Liver (tissue), 9 donors: ENCODE results near the gene SEMA3B. TPM values are rescaled to one million over a fixed set of nuclear protein-coding genes. Genes with fewer than 3 reads are reported as not detected.

Experiments used
- DNase-seq: peaks from one replicate; pipeline ENCODE4 v3.0.0-alpha.2; 2017; ENCODE audit warnings: low spot score
- H3K27ac ChIP-seq, 2 donors: one replicate each; pipeline ENCODE4 v1.7.0; 2013; ENCODE audit warnings: inconsistent platforms in 2 of 2, low read length in 2 of 2, control low read depth in 1 of 2, low read depth in 1 of 2, mild to moderate bottlenecking in 1 of 2
- H3K27me3 ChIP-seq, 4 donors: one replicate each; pipeline versions ENCODE4 v1.6.1 to v1.7.0; 2013; ENCODE audit warnings: low read length in 3 of 4, inconsistent platforms in 1 of 4, mild to moderate bottlenecking in 1 of 4, moderate library complexity in 1 of 4; ENCODE audit not compliant: control insufficient read depth in 4 of 4, insufficient read depth in 4 of 4
- H3K36me3 ChIP-seq, 4 donors: one replicate each; pipeline versions ENCODE4 v1.6.1 to v1.7.0; 2013; ENCODE audit warnings: low read length in 3 of 4, mild to moderate bottlenecking in 3 of 4, low read depth in 1 of 4, moderate library complexity in 1 of 4; ENCODE audit not compliant: control insufficient read depth in 4 of 4, insufficient read depth in 3 of 4
- H3K4me1 ChIP-seq, 4 donors: one replicate each; pipeline versions ENCODE4 v1.6.1 to v1.7.0; 2013; ENCODE audit warnings: low read length in 3 of 4, mild to moderate bottlenecking in 3 of 4, moderate library complexity in 1 of 4; ENCODE audit not compliant: control insufficient read depth in 4 of 4, insufficient read depth in 4 of 4
- H3K4me3 ChIP-seq, 3 donors: one replicate each; pipeline versions ENCODE4 v1.6.1 to v1.7.0; 2013; ENCODE audit warnings: low read length in 3 of 3, control low read depth in 1 of 3, low read depth in 1 of 3, mild to moderate bottlenecking in 1 of 3
- H3K9ac ChIP-seq, 2 donors: one replicate each; pipeline ENCODE4 v1.7.0; 2013; ENCODE audit warnings: low read length in 2 of 2, mild to moderate bottlenecking in 2 of 2, moderate library complexity in 2 of 2, control low read depth in 1 of 2, low read depth in 1 of 2
- H3K9me3 ChIP-seq, 4 donors: one replicate each; pipeline versions ENCODE4 v1.6.1 to v1.7.0; 2013; ENCODE audit warnings: low read length in 3 of 4; ENCODE audit not compliant: control insufficient read depth in 4 of 4
- EGR1 ChIP-seq, 2 donors: IDR thresholded peaks; 2 replicates each; pipeline ENCODE4 v1.6.1; 2016 to 2018; ENCODE audit warnings: antibody characterized with exemption in 2 of 2, low read depth in 2 of 2
- FOXA1 ChIP-seq: IDR thresholded peaks from 2 replicates; pipeline ENCODE4 v1.6.1; 2016; ENCODE audit warnings: antibody characterized with exemption
- FOXA2 ChIP-seq: IDR thresholded peaks from 2 replicates; pipeline ENCODE4 v1.6.1; 2016; ENCODE audit warnings: antibody characterized with exemption
- GABPA ChIP-seq, 2 donors: IDR thresholded peaks in 1 of 2; conservative IDR thresholded peaks in 1 of 2; 2 replicates each; pipeline ENCODE4 v1.6.1; 2016; ENCODE audit warnings: antibody characterized with exemption in 2 of 2, mild to moderate bottlenecking in 1 of 2, moderate library complexity in 1 of 2
- HNF4A ChIP-seq, 2 donors: conservative IDR thresholded peaks; 2 replicates each; pipeline ENCODE4 v1.6.1; 2016; ENCODE audit warnings: antibody characterized with exemption in 2 of 2, mild to moderate bottlenecking in 2 of 2
- HNF4G ChIP-seq: IDR thresholded peaks from 2 replicates; pipeline ENCODE4 v1.6.1; 2016; ENCODE audit warnings: antibody characterized with exemption
- JUND ChIP-seq, 2 donors: IDR thresholded peaks; 2 replicates each; pipeline ENCODE4 v1.6.1; 2016; ENCODE audit warnings: antibody characterized with exemption in 2 of 2
- NR2F2 ChIP-seq: IDR thresholded peaks from 2 replicates; pipeline ENCODE4 v1.6.1; 2016; ENCODE audit warnings: antibody characterized with exemption
- RAD21 ChIP-seq, 2 donors: IDR thresholded peaks; 2 replicates each; pipeline ENCODE4 v1.6.1; 2016; ENCODE audit warnings: antibody characterized with exemption in 2 of 2, mild to moderate bottlenecking in 2 of 2
- RXRA ChIP-seq, 2 donors: IDR thresholded peaks; 2 replicates each; pipeline ENCODE4 v1.6.1; 2017 to 2018; ENCODE audit warnings: antibody characterized with exemption in 2 of 2, mild to moderate bottlenecking in 1 of 2
- SP1 ChIP-seq: IDR thresholded peaks from 2 replicates; pipeline ENCODE4 v1.6.1; 2018; ENCODE audit warnings: antibody characterized with exemption, mild to moderate bottlenecking
- TAF1 ChIP-seq: conservative IDR thresholded peaks from 2 replicates; pipeline ENCODE4 v1.6.1; 2016; ENCODE audit warnings: antibody characterized with exemption, mild to moderate bottlenecking
- YY1 ChIP-seq: IDR thresholded peaks from 2 replicates; pipeline ENCODE4 v1.6.1; 2016; ENCODE audit warnings: antibody characterized with exemption, mild to moderate bottlenecking
- WGBS: extraction: QIAGEN DNeasy Blood & Tissue Kit; methylation state at CpG from one replicate; pipeline ENCODE4 v1.1.7; 2013; 5-methylcytosine and 5-hydroxymethylcytosine counted together
- polyA plus RNA-seq, 2 donors: library from polyadenylated mRNA; stranded (reverse) in 1 of 2; unstranded in 1 of 2; fragments of 200-250 nt in 1 of 2; fragments of >200 nt in 1 of 2; fragmentation: Nextera tagmentation in 1 of 2; extraction: Ambion mirVana in 1 of 2; gene quantifications; one replicate each; pipeline versions ENCODE4 v1.2.1 to v1.2.3, GENCODE V29; 2013 to 2015
- total RNA-seq, 2 donors: library from RNA; depleted of rRNA; stranded (reverse); fragments of >200 nt; gene quantifications; one replicate each; pipeline ENCODE4 v1.2.3, GENCODE V29; 2014
- TF ChIP-seq, protein P1 (sequence below): IDR thresholded peaks from 2 replicates; pipeline ENCODE4 v1.6.1; 2016; ENCODE audit warnings: antibody characterized with exemption
- TF ChIP-seq, protein P2 (sequence below): fragments of 150-350 bp; IDR thresholded peaks from 2 replicates; pipeline ENCODE4 v1.5.1; 2017; ENCODE audit warnings: improper control_type of control experiment, low read depth, low read length; ENCODE audit not compliant: missing input control
- TF ChIP-seq, protein P3 (sequence below): IDR thresholded peaks from 2 replicates; pipeline ENCODE4 v1.6.1; 2016; ENCODE audit warnings: antibody characterized with exemption, mild to moderate bottlenecking
- TF ChIP-seq, protein P4 (sequence below): IDR thresholded peaks from 2 replicates; pipeline ENCODE4 v1.6.1; 2016; ENCODE audit warnings: antibody characterized with exemption
- TF ChIP-seq, protein P5 (sequence below): IDR thresholded peaks from 2 replicates; pipeline ENCODE4 v1.6.1; 2016; ENCODE audit warnings: antibody characterized with exemption
- donor health status: healthy.
- donor health status: healthy.
- donor health status: healthy.
- donor health status: healthy.
- donor health status: healthy.

SEMA3B gene
- total and polyA plus RNA-seq, 4 donors: 0.40 to 1.5 (median 0.93) TPM

DNA sequence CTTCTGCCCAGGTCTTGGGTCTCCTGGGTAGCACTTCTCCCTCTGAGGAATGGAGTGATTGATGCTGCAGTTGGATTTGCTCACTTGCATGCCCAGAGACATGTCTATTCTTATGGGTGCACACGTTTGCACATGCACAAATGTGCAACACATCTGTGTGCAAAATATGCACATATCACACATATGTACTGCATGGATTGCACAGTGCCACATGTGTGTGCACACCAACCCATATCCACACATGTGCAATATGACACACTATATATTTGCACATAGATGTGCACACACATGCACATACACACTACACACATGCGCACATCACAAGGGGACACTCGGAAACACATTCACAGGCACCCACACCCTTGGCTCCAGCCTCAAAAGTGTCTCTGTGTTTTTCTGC, 671 bp upstream of the SEMA3B start:
- Histone ChIP-seq H3K9ac (no peak overlapping the region), H3K27ac (no peak overlapping the region), H3K36me3 (no peaks in the 10 kb centered on the region), H3K27me3 (no peaks in the 10 kb centered on the region), H3K4me1 (peaks cover 1 to 38% (median 13%) of the 10 kb centered on the region in 4 donors), H3K9me3 (no peaks in the 10 kb centered on the region), H3K4me3 (no peak overlapping the region)
- TF ChIP-seq FOXA2 (no peak), GABPA (IDR thresholded peaks at IDR 0.05 in 1 of 2, conservative IDR thresholded peaks at IDR 0.05 in 1 of 2) (no peak), SP1 (no peak), RXRA (IDR thresholded peaks at IDR 0.05) (no peak), HNF4A (conservative IDR thresholded peaks at IDR 0.05) (no peak), FOXA1 (no peak), YY1 (no peak), HNF4G (no peak), RAD21 (IDR thresholded peaks at IDR 0.05) (no peak), JUND (IDR thresholded peaks at IDR 0.05) (no peak), EGR1 (IDR thresholded peaks at IDR 0.05; ENCODE audit: low read depth in 2 of 2) (no peak), TAF1 (no peak), NR2F2 (no peak)
- TF ChIP-seq, protein P1, sequence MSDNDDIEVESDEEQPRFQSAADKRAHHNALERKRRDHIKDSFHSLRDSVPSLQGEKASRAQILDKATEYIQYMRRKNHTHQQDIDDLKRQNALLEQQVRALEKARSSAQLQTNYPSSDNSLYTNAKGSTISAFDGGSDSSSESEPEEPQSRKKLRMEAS: no peak
- TF ChIP-seq, protein P2, sequence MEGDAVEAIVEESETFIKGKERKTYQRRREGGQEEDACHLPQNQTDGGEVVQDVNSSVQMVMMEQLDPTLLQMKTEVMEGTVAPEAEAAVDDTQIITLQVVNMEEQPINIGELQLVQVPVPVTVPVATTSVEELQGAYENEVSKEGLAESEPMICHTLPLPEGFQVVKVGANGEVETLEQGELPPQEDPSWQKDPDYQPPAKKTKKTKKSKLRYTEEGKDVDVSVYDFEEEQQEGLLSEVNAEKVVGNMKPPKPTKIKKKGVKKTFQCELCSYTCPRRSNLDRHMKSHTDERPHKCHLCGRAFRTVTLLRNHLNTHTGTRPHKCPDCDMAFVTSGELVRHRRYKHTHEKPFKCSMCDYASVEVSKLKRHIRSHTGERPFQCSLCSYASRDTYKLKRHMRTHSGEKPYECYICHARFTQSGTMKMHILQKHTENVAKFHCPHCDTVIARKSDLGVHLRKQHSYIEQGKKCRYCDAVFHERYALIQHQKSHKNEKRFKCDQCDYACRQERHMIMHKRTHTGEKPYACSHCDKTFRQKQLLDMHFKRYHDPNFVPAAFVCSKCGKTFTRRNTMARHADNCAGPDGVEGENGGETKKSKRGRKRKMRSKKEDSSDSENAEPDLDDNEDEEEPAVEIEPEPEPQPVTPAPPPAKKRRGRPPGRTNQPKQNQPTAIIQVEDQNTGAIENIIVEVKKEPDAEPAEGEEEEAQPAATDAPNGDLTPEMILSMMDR: no peak
- TF ChIP-seq, protein P3, sequence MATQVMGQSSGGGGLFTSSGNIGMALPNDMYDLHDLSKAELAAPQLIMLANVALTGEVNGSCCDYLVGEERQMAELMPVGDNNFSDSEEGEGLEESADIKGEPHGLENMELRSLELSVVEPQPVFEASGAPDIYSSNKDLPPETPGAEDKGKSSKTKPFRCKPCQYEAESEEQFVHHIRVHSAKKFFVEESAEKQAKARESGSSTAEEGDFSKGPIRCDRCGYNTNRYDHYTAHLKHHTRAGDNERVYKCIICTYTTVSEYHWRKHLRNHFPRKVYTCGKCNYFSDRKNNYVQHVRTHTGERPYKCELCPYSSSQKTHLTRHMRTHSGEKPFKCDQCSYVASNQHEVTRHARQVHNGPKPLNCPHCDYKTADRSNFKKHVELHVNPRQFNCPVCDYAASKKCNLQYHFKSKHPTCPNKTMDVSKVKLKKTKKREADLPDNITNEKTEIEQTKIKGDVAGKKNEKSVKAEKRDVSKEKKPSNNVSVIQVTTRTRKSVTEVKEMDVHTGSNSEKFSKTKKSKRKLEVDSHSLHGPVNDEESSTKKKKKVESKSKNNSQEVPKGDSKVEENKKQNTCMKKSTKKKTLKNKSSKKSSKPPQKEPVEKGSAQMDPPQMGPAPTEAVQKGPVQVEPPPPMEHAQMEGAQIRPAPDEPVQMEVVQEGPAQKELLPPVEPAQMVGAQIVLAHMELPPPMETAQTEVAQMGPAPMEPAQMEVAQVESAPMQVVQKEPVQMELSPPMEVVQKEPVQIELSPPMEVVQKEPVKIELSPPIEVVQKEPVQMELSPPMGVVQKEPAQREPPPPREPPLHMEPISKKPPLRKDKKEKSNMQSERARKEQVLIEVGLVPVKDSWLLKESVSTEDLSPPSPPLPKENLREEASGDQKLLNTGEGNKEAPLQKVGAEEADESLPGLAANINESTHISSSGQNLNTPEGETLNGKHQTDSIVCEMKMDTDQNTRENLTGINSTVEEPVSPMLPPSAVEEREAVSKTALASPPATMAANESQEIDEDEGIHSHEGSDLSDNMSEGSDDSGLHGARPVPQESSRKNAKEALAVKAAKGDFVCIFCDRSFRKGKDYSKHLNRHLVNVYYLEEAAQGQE: no peak
- TF ChIP-seq, protein P4, sequence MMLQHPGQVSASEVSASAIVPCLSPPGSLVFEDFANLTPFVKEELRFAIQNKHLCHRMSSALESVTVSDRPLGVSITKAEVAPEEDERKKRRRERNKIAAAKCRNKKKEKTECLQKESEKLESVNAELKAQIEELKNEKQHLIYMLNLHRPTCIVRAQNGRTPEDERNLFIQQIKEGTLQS: no peak
- TF ChIP-seq, protein P5, sequence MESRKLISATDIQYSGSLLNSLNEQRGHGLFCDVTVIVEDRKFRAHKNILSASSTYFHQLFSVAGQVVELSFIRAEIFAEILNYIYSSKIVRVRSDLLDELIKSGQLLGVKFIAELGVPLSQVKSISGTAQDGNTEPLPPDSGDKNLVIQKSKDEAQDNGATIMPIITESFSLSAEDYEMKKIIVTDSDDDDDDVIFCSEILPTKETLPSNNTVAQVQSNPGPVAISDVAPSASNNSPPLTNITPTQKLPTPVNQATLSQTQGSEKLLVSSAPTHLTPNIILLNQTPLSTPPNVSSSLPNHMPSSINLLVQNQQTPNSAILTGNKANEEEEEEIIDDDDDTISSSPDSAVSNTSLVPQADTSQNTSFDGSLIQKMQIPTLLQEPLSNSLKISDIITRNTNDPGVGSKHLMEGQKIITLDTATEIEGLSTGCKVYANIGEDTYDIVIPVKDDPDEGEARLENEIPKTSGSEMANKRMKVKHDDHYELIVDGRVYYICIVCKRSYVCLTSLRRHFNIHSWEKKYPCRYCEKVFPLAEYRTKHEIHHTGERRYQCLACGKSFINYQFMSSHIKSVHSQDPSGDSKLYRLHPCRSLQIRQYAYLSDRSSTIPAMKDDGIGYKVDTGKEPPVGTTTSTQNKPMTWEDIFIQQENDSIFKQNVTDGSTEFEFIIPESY: no peak
- no peak for DNase-seq
- 68% methylated on average over 3 of the region's 3 CpGs for WGBS
